Activated CD4-positive, alpha-beta T cell treated with anti-CD3 and anti-CD28 coated beads for 1 hour (primary cell): ENCODE results near the gene FSCN2.
A peak's percentile ranks its signal among the peaks of the same experiment; 100 is the strongest.

Experiments
- DNase-seq: peaks from one replicate; pipeline ENCODE4 v3.0.0-alpha.2; 2020

FSCN2 gene, protein sequence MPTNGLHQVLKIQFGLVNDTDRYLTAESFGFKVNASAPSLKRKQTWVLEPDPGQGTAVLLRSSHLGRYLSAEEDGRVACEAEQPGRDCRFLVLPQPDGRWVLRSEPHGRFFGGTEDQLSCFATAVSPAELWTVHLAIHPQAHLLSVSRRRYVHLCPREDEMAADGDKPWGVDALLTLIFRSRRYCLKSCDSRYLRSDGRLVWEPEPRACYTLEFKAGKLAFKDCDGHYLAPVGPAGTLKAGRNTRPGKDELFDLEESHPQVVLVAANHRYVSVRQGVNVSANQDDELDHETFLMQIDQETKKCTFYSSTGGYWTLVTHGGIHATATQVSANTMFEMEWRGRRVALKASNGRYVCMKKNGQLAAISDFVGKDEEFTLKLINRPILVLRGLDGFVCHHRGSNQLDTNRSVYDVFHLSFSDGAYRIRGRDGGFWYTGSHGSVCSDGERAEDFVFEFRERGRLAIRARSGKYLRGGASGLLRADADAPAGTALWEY

DNA sequence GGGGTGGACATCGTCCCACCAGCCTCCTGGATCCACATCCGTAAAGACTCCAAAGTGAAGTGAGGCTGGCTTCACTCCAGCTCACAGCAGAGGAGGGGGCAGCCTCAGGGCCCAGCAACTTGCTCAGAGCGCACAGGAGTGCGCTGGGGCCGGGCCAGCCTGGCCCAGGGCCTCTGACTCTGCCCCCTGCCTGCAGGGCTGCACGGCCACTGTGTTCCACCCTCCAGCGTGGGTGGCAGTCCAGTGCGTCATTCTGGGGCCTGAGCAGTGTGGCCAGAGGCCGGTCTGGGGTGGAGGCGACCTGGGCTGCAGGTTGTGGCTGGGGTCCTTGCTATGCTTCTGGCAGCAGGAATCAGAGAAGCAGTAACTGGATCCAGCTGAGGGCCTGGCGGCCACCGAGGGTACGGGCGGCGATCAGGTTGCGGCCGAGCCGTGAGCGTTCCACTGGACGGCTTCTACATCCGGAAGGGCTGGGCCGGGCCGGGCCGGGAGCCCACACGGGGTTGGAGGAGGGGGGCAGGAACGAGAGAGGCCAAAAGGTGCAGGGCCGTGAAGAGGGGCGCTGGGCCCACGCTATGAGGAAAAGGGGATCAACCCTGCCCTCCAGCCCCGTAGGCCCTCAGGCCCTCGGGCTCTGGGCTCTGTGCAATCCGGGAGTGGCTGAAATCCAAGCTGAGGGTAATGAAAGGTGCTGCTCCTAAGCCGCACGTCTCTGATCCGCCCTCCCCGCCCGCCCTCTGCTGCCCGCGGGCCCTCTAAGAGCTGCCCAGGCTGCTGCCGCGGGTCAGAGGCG is at the start of gene FSCN2:
FSCN2 (plus strand) TSS at position 787 of the 793 bp plus-strand sequence. CDS start 155 bp downstream, outside the sequence.
- no peak for DNase-seq

DNA sequence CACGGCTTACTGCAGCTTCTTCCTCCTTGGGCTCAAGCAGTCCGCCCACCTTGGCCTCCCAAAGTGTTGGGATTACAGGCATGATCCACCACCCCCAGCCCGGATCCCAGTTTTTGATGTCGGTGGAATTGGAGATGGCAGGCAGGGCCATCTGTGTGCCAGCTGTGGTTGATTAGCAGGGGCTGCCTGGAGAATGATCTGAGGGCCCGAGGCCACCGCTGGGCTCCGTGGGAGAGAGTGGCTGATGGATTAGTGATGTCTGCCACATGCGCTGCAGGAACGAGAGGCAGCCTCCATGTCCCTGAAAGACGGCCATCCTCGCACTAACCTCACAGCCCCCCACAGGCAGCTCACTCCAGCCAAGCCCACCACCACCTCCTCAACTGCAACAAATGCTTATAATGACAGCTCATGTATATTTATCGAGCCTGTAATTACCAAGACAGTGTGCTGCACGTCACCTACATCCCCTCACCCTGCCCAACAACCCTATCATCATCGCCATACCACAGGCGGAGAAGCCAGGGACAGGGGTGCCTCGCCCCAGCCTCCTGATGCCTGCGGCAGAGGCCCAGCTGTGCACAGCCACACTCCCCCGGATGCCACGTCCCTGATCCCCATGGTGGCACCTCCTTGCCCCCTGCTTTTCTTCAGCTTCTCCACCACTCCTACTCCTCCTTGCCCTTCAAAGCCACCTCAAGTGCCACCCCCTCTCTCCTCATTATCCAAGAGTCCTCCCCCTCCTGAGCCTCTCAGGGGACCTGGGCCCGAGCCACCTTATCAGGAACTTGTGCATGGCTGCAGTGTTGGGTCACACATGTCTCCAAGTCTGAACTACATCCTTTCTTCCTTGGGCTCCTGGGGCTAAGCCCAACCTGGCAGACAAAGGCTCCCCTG is 48.8 kb upstream of the FSCN2 start:
- DNase-seq, result no peak

DNA sequence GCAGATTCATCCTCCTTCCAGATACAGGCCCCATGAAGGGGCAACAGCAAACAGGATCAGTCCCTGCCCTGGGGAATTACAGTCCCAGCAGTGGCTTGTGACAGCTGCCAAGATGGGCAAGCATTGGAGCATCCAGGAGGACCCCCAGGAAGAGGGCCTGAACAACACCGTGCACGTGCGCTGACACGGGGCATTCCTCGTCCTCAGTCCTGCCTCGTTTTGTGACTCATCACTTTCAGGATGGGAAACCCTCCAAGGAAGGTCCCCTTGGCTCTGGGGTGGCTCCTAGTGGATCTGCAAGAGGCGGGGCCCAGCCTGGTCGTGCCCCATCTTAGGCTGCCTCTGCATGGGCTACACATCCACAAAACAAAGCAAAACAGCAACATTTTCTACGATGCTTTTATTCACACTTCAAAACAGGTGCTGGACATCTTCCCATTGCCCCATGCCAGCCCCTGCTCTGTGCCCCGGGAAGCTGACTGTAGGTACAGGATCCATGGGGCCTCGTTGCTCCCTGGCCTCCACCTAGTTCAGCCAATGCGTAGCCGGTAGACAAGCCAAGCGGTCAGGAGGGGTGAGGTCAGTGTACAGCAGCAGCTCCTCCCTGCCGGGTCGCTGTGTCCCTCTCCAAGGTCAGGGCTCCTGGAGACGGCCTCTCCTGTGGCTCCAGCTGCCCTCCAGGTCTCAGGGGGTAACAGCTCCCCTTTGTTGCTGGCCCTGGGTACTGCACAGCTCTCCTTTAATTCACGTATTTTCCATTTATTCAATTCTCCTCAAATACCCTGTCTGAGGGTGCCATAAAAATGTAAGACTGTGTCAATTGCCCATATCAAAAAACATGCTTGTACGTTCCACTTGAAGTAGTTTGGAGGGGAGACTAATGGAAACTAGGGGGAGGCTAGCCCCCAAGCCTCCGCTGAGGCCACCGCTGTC is 47.8 kb upstream of the FSCN2 start:
- no peak for DNase-seq

DNA sequence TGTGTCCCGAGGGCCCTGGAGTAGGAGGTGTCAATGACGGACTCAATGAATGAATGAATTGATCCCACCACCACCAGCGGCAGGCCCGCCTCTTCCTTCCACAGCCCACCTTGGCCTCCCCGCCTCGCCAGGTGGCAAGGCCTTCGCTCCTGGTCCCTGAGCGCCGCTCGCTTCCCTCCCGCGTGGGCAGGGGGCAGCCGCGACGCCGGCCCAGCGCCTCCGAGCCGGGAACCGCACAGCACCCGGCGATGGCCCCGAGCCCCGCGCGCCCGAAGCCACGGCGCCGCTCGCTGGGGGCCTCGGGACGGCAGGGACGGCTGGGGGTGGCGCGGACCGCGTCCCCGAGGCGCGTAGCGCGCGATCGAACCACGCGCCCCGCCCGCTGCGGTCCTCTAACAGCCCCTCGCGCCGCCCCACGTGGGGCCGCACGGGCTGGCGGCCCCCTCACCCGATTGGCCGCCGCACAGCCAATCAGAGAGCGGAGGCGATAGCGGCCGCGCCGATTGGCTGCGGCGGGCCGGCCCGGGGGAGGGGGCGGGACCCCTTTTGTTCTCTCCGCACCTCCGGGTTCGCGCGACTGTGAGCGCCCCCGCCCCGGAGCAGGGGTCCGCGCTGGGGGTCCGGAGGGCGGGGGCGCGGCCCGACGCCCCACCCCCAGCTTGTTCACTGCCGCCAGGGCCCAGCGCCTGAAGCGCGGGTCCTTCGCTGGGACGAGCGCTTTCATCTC is 46.9 kb upstream of the FSCN2 start:
- DNase-seq, result peak; percentile 49

DNA sequence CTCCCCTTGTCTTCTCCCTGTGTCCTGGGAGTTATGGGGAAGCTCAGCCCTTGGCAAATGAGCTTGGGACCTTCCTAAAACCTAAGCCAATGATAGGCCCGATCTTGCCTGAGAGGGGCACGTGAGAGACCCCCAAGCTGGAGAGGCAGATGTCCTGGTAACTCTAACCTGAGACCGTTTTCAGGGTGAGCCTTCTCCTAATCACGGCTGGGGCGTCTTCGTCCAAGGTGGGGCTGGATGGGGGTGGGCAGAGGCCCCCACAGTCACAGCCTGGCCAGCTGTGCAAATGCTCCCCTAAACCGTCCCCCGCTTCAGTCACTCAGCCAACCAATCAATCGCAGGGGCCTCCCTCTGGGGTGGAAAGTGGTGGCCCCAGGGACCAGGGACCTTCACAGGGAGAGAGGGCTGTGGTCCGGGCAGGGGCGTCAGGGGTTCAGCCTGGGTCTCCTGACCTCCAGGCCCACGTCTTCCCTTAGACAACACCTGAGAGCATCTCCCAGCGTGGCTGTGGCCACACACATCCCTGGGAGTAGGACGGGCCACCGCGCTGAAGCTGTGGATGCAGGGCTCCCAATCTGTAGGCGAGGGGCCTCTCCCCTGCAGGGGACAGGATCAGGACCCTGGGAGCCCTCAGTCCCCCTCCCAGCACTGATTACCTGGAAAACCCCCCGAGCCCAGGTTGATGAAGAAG is 46.2 kb upstream of the FSCN2 start:
- DNase-seq, result no peak

DNA sequence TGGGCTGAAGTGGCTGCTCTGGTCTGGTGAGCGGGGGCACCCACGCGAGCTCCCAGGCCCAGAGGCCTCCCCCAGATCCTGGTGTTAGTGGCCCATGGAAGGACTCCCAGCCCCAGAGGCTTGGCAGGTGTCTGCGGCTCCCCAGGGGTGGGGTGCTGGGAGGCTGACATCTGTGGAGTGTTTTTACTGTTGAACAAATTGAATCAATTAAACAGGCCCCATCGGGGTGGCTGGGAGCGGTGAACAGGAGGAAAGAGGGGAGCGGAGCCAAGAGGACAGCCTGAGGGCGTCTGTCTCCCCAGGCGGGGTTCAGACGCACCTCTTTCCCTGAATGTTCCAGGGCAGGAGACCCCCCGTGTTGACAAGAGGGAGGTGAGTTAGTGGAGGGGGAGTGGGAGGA is 45.5 kb upstream of the FSCN2 start:
- no peak for DNase-seq

DNA sequence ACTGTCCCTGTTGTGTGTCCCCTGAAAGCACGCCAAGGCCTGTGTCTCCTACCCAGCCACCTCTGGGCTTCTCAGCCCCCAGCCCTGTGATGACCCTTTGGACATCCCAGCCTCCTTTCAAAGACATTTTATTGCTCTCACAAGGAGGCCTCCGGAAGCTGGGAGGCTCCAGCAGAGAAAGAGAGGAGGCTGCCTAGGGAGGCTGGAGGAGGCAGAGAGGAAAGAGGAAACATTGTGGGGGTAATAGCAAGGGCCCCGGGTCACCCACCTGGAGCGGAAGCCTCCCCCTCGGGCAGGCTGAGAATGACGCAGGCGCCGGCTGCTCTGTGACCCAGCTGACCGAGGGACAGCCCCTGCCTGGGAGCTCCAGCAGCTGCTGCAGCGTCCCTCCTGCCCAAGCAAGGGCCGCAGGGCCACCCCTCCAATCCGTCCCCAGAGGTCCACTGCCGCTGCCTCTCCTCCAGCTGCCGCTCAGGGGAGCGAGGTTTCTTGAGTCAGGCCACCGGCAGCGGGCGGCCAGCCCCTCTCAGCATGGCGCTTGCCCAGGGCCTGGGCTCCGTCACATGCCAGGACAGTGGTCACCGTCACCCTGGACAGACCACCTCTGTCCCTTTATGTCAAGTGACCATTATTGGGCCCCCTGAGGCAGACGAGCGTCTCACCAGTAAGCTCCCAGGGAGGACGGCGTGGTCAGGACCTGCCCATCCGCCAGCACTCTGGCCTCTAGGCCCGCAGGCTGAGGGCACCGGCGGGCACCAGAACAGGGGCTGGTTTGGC is 44.9 kb upstream of the FSCN2 start:
- DNase-seq, result no peak

DNA sequence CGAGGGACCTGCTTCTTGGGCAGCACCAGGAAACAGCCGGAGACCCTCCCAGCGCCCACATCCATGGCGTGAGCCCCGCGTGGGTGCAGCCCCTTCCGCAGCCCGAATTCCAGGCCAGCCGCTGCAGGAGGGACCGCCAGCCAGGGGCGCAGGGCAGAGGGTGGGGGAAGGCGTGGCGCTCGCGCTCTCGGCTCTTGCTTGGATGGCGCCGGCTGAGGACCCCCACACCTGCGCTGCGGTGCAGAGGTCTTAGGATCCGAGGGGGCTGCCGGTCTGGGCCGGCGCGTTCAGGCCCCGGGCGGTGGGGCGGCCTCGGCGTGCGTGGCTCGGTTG is 44.3 kb upstream of the FSCN2 start:
- no peak for DNase-seq

DNA sequence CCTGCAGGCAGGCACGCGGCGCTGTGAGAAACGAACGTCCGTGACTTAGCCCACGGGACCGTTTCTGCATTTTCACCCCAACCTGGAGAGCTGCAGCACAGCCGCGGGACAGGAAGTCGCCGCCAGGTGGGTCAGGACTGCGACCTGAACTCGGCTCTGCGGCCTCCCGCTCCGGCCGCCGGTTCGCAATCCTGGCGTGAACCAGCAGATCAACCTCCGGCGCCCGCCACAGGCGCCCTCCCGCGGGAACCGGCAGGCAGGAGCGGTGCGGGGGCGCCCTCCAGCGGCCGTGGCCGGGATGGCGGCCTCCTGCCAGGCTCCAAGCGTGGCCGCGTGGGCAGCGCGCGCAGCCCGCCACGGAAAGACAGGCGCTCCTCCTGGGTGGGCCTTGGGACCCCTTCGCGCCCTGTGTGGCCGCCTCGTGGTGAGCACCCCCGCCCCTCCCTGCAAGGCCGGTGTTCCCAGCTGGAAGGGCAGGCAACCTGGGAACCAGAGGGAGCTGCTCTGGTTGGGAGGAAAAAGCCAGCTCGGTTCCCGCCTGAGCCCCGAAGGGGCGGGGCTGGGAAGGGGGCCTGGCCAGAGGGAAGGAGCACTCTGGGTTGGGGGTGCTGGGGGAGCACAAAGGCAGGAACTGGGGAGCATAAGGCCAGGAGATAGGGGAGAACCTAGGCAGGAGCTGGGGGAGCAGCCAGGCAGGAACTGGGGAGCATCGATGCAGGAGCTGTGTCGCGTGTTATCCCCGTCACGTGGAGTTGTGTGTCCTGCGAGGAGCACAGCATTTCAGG is 43.8 kb upstream of the FSCN2 start:
- DNase-seq, result peak; percentile 81

DNA sequence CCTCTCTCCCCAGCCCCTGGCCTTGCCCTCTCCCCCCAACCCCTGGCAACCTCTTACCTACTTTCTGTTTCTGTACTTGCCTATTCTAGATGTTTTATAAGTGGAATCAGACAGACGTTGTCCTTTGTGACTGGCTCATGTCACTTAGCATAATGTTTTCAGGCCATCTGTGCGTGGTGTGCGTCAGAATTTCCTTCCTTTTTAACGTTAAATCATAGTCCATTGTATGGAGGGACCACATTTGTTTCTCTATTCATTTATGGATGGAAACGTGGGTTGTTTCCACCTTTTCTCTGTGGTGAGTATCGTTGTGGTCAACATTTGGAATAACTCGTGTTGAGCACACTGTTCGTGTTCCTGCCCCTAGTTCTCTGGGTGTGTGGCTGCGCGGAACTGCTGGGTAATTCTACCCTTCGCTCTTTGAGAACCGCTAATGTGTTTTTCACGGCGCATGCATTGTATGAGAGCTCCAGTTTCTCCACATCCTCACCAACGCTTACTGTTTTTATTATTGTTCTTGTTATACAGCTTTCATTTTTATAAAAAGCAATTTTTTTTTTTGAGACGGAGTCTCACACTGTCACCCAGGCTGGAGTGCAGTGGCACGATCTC is 41.9 kb upstream of the FSCN2 start:
- DNase-seq, result no peak

DNA sequence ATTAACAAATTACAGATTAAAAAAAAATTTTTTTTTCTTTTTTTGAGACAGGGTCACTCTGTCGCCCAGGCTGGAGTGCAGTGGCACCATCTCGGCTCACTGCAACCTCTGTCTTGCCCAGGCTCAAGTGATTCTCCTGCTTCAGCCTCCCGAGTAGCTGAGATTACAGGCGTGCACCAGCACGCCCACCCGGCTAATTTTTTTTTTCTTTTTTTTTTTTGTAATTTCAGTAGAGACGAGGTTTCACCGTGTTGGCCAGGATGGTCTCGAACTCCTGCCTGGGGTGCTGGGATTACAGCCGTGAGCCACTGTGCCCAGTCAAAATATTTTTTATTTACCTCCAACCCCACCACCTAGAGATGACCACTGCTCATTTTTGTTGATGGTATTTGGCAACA is 41.1 kb upstream of the FSCN2 start:
- DNase-seq, result no peak

DNA sequence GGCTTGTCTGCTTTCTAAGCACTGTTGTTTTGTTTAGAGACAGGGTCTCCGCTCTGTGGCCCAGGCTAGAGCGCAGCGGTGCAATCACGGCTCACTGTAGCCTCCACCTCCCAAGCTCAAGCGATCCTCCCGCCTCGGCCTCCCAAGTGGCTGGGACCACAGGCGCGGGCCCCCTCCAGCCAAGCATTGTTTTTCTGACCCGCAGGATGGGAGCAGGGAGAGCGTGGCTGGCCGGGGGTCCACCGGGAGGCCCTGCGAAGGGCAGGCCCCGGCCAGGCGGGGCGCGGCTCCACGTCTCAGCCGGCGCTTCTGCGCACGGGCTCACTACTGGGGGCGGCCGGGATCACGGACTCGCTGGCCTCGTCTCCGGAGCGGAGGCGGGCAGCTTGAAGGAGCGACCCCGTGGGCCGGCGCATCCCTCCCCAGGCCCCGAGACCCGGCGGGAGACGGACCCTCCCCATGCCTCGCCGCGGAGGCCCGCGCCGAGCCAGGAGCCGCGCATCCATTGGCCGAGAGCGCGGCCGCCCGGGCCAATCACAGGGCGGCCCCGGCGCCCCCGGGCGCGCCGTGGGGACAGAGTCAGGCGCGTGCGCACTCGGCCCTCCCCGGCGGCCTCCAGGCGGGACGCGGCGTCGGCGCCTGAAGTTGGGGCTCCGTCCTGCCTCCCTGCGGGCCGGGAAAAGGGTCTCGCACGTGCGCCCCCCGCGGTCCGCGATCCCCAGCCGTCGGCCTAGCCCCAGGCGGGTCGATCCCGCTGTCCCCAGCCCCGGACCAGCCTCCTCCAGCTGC is 40.5 kb upstream of the FSCN2 start:
- peak; percentile 73 for DNase-seq

DNA sequence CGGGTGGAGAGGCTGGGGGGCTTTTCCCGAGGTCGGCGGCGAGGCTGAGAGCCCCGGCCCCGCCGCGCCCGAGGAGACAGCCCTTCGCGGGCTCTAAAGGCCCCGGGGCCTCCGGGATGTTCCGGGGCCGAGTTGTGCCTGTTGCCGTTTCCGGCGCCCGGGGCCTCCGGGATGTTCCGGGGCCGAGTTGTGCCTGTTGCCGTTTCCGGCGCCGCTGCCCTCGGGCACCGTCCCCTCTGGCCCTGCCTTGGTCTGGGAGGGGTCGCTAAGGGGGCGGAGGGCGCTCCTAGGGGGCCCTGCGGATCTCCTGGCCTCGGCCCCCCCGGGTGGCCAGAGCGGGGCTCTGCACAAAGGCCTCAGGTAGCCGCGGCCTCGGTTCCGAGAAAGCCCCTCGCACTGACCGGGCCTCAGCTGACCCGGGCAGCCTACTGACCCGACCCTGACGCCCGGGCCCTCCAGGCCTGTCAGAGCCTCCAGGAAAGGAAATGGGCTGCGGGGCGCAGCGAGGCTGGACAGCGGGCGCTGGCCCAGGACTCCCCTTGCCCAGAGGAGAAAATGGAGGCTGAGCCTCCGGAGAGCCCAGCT is 39.8 kb upstream of the FSCN2 start:
- DNase-seq, result no peak

DNA sequence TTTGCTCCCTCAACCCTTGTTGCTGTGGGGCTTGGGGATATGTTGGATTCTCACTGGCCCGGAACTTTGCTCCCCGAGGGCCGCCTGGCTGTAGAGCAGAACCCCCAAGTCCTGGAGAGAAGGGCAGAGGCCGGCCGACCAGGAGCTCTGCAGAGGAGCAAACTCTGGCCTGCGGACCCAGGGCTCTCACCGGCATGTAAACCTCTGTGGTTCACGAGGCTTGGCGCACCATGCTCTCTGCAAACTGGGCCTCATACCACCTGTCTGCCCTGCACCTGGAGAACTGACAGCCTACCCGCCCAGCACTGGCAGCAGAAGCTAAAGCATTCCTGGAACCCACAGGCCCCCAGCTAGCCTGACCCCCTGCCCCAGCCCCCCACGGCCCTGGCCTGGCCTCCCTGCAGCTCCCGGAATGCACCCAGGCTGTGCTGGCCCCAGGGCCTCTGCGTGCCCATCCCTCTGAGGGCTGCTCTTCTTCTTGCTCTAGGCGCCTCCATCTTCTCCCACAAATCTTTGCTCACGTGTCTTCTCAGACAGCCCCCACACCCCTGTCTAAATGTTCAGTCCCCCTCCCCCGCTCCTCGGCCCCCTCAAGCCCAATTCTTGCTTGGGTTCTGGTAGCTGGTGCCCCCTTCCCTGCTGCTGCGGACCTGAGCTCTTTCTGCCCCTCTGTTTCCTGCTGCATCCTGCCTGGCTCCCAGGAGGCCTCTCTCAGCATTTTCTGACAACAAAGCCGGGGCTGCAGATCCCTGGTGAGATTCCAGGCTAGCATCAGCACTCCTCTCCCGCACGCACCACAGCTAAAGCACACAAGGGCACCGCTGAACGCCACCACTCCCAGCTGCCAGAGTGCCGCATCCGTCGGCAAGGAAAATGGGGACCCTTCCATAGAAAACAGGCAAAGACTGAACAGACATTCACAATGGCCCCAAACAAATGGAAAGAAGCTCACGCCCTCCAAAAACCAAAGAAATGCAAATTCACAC is 38.9 kb upstream of the FSCN2 start:
- DNase-seq, result no peak

DNA sequence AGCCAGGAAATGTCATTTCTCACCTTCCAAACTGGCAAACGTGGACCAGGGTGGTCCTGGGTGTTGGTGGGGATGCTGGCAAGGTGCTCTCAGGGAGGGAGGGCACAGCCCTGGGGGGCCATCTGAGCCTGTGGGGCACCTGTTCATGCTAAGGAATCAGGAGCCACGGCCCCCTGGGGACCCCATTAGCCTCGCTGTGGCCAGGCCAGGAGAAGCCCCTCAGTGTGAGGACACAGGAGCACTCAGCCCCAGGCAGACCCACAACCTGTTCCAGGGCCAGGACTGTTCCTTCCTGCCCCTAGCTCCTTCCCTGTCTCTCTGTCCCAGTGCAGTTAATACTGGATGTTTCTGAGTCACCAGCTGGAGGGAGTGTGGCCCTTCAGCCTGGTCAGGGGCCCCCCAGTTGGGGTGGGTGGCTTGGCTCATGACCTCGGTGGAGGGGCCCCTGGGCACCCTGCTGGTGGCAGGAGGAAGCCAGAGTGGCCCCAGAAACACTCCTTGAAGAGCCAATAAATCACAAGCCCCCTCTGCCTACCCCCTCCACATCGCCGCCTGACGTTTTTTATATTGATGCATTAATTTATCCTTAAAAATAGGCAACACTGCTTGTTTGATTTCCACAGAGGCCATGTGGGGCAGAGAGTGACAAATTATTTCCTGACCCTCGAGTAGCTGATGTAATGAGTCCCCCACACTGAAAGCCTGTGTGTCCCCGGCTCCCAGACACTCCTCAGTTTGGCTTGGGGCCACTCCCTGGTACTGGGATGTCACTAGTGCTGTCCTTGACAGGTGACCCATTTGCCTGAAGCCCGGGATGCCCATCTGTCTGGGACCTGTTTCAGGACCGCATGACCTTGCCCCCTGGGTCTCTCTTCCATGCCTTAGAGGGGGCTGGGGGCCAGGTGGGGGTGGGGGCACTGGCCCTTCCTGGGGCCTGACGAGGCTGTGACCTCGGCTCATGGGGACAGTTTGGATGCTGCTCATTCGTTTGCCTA is 37.9 kb upstream of the FSCN2 start:
- DNase-seq, result no peak
